ENCODE results near the gene RBMS1.

RBMS1 gene

DNA sequence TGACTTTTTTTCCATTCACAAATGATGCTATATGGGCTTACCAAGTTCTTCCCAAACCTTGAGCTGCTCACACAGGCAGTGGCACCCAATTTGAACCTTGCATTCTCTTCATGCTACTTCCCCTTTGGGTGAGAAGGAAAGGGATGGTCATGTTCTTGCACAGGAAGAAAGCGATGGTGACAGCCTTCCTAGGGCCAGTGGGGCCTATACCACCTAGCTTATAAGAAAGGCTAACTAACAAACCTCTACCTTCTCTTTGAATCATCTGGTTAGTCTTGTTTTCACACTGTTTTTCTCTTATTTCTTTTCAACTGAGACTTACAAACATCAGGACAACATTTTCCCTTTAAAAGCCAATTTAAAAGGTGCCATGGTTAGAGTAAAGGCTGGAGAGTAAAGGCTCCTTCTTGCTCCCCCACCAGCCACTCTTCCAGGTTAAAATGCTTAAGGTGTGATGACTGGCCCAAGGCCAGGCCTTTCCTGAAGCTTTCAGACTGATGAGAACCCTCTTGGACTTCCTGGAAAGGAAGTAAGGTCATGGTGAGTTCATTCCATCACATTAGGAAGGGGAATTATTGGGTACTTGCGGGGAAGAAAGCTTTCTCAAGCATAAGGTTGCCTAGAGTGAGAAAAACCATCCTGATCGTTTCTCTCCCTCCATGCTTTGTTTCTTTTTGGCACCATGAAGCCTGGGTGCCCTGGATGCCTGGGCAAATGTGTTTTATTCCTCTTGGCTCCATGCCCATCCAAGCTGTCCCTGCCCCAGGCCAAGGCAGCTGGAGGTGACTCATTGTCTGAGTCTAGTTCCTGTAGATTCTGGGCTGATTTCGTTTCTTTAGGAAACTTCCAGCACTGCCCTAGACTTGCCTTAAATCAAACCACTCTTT is 252.1 kb downstream of the RBMS1 start:
- DNase-seq: no peak

DNA sequence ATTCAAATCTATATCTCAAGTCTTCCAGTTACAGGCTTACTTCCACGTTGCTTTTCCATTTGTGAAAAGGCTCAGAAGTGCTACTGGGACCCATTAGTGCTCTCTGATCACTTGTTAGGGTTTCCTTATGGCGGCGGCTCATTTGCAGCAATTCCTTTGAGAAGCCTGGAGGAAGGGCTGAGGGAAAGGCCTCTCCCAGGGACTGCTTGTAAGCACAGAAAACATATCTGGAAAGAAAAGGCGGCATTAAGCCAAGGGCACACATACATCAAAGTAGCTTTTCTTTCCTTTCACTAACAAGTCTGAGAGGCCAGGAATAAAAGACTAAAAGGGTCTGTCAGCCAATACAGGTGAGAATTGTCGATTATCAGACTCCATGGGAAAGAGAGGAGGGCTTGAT is 254.2 kb downstream of the RBMS1 start:
- DNase-seq: no peak

DNA sequence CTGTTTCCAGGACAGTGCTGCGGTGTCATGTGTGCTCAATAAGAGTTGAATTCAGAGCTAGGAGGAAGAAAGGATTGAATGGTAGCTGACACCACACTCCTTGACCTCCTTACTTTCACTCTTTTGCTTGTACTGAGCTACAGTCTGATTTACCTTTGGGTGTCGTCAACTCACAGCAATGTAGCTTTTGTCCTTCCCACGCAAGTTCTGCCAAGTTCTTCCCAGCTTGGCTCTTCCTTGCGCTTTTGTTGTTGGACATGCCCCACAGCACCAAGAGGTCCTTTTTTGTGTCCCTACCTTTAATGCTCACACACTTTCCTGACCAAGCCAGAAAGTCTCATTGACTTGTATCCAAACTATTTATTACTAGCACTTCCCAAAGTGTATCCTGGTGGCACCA is 255.2 kb downstream of the RBMS1 start:
- DNase-seq: no peak

DNA sequence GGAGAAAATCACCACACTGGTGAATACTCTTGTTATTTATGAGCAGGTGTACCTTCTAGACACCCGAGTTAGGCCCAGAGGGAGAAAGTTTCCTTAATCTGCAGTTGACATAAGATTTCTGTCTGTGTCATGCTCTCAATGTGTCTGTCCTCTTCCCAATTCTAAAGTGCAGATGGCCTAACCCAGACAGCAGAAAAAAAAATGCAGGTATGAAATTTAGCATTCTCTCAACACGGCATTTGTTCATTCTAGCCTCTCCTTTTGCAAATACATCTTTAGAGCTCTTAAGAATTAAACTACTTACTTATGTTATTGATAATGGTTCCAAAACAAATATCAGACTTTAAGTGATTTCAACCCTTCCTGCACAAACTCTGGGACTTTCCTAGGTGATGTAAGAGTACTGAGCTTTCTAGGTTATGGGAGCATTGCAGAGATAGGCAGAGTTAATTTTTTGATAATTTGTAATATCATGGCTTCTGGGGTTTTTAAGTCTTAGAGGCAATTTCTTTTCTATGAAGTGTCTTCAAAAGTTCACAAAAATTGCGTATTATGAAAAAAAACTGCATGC is 260.6 kb downstream of the RBMS1 start:
- no peak for DNase-seq

DNA sequence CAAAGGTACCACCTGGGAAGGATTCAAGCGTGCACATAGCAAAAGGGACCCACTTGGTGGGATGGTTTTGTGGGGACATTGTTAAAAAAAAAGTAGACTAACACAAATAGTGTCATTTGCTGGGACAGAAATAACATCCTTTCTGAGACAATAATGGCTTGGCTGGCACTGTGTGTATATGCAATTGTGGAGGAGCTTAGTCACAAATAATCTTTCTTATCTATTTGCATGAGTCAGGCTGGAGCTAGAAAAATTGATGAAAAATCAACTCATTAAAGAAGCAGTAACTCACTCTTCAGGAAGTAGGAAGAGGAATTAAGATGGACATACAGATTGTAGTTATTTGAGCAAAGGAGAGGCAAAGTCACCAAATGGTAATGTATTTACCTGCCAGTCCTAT is 264.0 kb downstream of the RBMS1 start:
- no peak for DNase-seq

DNA sequence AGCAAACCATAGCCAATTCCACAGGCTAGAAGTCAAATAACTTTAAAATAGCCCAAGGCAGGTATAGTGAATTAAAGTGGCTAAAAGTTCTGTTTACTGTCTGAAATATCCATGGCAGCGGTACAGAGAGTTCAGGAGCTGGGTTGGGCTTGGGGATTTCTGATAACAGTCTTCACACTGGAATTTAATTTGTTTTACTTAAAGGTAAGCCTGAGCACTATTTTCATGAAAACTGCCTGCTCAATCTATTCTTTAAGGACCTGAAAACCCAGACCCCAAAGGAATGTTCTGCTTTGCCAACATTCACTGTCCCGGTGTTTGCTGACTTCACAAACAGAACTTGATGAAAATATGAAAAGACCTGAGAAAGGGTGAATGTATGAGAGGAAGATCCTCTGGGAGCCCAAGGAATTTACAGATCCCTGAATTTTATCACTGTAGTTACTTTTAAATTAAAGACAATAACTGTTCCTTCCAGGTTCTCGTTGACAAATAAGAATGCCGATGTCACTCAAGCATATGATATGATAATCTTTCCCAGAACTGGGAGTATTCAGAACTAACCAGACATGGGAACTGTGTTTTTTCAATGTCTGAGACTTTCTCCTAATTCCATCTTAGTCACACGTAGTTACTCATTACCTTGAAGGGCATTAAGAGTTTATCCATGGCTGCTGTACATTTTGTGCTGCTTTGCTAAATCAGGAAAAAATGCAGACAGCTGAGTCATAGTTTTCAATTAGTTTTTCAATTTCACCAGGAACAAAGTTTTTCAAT is 265.3 kb downstream of the RBMS1 start:
- DNase-seq: no peak

DNA sequence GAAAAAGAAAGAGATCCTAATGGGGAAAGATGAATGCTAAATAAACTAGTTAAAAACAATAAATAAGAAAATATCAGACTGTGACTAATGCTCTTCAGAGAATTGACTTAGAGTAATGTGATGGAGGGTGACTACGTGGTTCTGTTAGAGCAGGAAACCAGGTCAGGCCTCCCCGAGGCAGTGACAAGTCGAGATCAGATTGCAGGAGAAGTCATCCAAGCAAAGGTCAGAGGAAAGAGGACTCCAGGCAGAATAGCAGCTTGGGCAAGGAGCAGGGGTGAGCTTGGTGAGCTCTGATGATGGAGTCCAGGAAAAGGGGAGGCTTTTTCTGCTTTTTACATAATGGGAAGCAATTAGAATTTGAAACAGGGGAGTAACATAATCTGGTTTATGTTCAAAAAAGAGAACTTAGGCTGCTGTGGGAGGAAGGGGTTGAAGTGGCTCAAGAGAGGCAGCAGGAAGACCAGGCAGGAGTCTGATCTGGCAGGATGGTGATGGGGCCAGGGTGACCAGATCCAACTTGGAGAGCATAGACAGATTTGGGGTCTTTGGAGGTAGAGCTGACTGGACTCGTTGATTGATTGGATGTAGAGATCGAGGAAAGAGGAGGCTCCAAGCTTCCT is 266.2 kb downstream of the RBMS1 start:
- DNase-seq: no peak

DNA sequence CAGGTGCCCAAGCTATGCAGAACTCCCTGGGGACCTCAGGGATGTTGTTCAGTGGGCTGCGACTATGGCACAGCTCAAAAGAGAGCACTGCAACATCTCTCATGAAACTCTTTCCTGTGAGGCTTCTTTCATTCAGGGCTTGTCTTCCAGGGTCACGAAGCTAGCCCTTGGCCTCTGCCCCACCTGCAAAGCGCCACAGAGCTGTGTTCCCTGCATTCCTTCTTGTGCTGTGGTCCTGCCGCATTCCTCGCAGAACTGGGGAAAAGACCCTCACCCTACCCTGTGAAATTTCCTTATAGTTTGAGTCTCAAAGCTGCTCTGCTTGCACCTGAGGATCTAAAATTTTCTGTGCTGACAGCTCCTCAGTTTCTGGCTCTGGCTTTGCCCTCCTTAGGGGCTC is 267.2 kb downstream of the RBMS1 start:
- no peak for DNase-seq

DNA sequence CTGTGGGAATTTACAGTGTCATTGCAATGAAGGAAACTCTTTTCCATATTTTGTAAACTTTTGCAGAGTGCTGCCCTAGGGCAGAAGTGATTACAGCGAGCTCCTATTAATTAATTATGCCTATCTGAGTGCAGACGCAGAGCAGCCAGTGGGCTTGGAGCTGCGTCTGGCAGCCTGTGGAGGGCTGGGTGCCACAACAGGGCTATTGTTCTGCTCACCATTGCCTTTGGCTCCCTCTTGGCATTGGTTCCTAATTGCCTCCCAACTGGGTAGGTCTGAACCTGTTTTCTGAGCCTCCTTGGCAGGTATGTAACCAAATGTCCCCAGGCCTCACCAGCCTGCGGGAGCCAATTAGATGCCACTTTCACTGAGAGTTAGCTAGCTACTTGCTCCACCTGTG is 267.9 kb downstream of the RBMS1 start:
- no peak for DNase-seq

DNA sequence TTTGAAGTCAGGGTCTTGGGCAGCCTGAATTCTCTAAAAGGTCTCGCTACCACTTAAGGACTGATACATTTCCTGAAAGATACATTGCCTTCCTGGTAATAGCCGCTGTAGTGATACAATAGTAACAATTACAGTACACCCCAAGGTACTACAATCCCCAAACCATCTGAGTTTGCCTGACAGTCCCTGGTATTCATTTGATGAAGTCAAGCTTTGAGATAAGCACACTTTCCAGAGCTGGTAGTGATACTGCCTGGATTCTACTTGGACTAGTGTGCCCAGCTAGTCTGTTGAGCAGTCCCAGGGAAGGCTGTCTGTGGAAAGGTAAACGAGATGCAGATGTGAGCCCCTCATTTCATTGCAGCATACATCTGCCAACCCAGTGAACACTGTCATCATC is 269.1 kb downstream of the RBMS1 start:
- DNase-seq: no peak

DNA sequence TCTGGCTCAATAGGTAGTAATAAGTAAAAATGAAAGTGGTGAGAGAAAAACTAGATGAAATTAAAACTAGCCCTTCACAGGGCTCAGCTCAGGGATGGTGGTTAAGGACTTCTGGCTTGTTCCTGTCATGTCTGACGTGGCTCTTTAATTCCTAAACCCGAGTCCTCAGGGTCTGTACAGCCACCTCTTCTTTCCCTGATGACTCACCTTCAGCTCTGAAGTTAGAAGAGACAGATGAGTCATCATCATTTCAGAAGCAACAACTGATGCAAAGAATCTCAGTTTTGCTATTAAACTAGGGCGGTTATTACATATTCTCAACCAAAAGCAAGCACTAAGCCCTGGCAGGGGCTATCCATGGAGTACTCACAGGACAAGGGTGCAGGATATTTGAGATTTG is 269.5 kb downstream of the RBMS1 start:
- DNase-seq: no peak

DNA sequence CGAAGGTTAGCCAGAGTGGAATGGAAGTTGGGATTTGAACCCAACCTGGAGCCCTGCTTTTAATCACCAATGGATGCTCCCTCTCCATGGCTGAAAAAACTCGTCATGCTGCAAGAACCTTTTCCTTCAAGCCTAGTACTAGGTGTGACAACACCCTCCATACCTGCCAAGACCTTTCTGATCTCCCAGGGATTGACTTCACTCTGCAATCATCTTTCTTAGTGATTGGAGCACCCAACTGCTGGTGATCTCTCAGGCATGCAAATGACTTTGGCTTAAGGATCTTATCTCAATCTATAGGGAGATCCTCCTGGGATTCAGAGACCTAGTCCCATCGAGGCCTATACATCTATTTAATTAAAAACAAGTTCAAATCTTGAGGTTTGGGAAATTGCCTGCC is 270.0 kb downstream of the RBMS1 start:
- no peak for DNase-seq

DNA sequence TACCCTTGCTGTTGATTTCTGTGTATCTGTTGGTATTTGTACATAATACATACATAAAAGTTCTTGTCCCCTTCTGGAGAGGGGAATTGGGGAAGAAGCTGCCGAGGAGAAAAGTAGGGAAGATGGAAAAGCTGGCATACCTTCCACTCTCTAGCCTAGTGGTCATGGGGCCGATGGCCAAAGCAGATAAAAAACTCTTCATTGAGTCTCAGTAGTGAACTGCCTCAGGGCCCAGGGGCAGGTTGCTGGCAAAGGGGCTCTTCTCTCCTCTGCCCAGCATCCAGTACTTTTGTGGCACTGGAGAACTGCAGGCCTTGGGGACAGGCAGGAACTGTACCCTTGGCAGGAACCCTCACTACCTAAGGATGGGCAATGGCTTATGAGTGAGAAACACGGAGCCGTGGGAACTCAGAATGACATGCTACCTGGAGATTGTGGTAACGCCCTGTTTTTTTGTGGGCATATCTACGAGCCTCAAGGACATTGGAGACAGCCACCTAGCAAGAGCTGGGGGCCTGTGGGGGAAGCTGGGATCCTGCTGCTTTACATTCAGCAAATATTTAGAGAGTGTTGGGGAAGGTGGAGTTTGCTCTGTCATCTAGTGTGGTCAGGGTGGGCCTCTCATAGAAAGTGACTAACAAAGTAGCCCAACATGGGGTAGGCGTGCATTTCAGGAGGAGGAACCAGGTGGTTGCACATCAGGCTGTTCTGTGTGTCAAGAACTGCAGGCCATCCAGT is 270.9 kb downstream of the RBMS1 start:
- no peak for DNase-seq

All from NCI-H2107 (cell line).